ENCODE data around the gene RAD54L. TPM values are rescaled to one million over a fixed set of nuclear protein-coding genes. Genes with fewer than 3 reads are reported as not detected.
A peak's percentile ranks its signal among the peaks of the same experiment; 100 is the strongest.

Gene RAD54L
- total RNA-seq, 6 donors from 2014 or later = 0.78 to 2.4 (median 1.6) TPM; not detected in 2

GRCh38 chr1:46204406-46204742, 43.2 kb upstream of the RAD54L start:
- Histone ChIP-seq H3K27me3 (no peaks in the 10 kb centered on the region), H3K9me3 (no peaks in the 10 kb centered on the region), H3K4me3 (peak overlapping the region in 2 of 4 donors; percentile 65 to 68), H3K4me1 (peaks cover 18 to 30% (median 24%) of the 10 kb centered on the region in 4 donors), H3K27ac (peak overlapping the region; percentile 21 to 76 (median 70)), H3K36me3 (no peaks in the 10 kb centered on the region)
- peak in 1 of 2 donors; percentile 34 for ATAC-seq (ENCODE audit: low FRiP score in 2 of 2)
- WGBS, 2 donors = 24 to 32% methylated on average over 4 to 5 of the region's 5 CpGs
- DNase-seq = no peak
- TF ChIP-seq POLR2A (IDR thresholded peaks at IDR 0.05) (peak in 1 of 4 donors; percentile 36), POLR2AphosphoS5 (IDR thresholded peaks at IDR 0.05) (no peak)

GRCh38 chr1:46205141-46205540, 42.4 kb upstream of the RAD54L start:
- no peaks in the 10 kb centered on the region for H3K9me3 ChIP-seq
- H3K36me3 ChIP-seq = no peaks in the 10 kb centered on the region
- no peak for TF ChIP-seq POLR2A (IDR thresholded peaks at IDR 0.05)
- no peak for TF ChIP-seq CTCF (IDR thresholded peaks at IDR 0.05)
- TF ChIP-seq EP300 (IDR thresholded peaks at IDR 0.05) = no peak
- TF ChIP-seq POLR2AphosphoS5 (IDR thresholded peaks at IDR 0.05) = no peak
- peak overlapping the region in 1 of 4 donors; percentile 71 for H3K27ac ChIP-seq
- DNase-seq (no peak), ATAC-seq (ENCODE audit: low FRiP score in 2 of 2) (no peak)
- H3K4me1 ChIP-seq = peaks cover 17 to 30% (median 24%) of the 10 kb centered on the region in 4 donors
- H3K4me3 ChIP-seq = no peak overlapping the region
- WGBS, 2 donors = 76 to 86% methylated on average over 3 of the region's 3 CpGs
- no peaks in the 10 kb centered on the region for H3K27me3 ChIP-seq

GRCh38 chr1:46205791-46206190, 41.8 kb upstream of the RAD54L start:
- H3K4me3 ChIP-seq = no peak overlapping the region
- ATAC-seq (ENCODE audit: low FRiP score in 2 of 2) (no peak), DNase-seq (no peak)
- TF ChIP-seq CTCF (IDR thresholded peaks at IDR 0.05) (no peak), EP300 (IDR thresholded peaks at IDR 0.05) (no peak)
- WGBS, 2 donors = 58 to 70% methylated on average over 2 to 3 of the region's 3 CpGs
- H3K36me3 ChIP-seq = no peaks in the 10 kb centered on the region
- H3K4me1 ChIP-seq = peaks cover 17 to 30% (median 24%) of the 10 kb centered on the region in 4 donors
- no peaks in the 10 kb centered on the region for H3K27me3 ChIP-seq
- H3K9me3 ChIP-seq = no peaks in the 10 kb centered on the region
- no peak overlapping the region for H3K27ac ChIP-seq

GRCh38 chr1:46206399-46206798, 41.2 kb upstream of the RAD54L start:
- no peak for TF ChIP-seq EP300 (IDR thresholded peaks at IDR 0.05)
- no peak for TF ChIP-seq POLR2AphosphoS5 (IDR thresholded peaks at IDR 0.05)
- no peak for TF ChIP-seq CTCF (IDR thresholded peaks at IDR 0.05)
- TF ChIP-seq POLR2A (IDR thresholded peaks at IDR 0.05) = no peak
- Histone ChIP-seq H3K27ac (no peak overlapping the region), H3K4me3 (no peak overlapping the region), H3K27me3 (no peaks in the 10 kb centered on the region), H3K36me3 (no peaks in the 10 kb centered on the region), H3K4me1 (peaks cover 17 to 30% (median 24%) of the 10 kb centered on the region in 4 donors), H3K9me3 (no peaks in the 10 kb centered on the region)
- ATAC-seq (ENCODE audit: low FRiP score in 2 of 2) (no peak), DNase-seq (no peak)
- 86 to 94% methylated on average over 2 of the region's 2 CpGs for WGBS, 2 donors

- Histone ChIP-seq H3K4me3 (no peak overlapping the region), H3K27ac (no peak overlapping the region), H3K9me3 (no peaks in the 10 kb centered on the region), H3K4me1 (peaks cover 0 to 5% (median under 1%) of the 10 kb centered on the region in 4 donors), H3K36me3 (no peaks in the 10 kb centered on the region), H3K27me3 (no peaks in the 10 kb centered on the region)
- TF ChIP-seq CTCF (IDR thresholded peaks at IDR 0.05) = no peak
- no peak for TF ChIP-seq POLR2A (IDR thresholded peaks at IDR 0.05)
- no peak for TF ChIP-seq POLR2AphosphoS5 (IDR thresholded peaks at IDR 0.05)
- TF ChIP-seq EP300 (IDR thresholded peaks at IDR 0.05) = no peak
- ATAC-seq (ENCODE audit: low FRiP score in 2 of 2) (no peak), DNase-seq (no peak)
- WGBS, 2 donors = 91 to 92% methylated on average over 3 of the region's 3 CpGs
These were observed 37.0 kb upstream of the RAD54L start for GRCh38 chr1:46210561-46210960.
